SJSA1 (cell line): ENCODE data around the gene KRTAP6-2. TPM values are rescaled to one million over a fixed set of nuclear protein-coding genes. Genes with fewer than 3 reads are reported as not detected.

Experiments used
- DNase-seq, 2 experiments: peaks; one replicate each; pipeline ENCODE4 v3.0.0-alpha.2; 2015 to 2020; ENCODE audit warnings: low spot score in 2 of 2, low read depth in 1 of 2
- H3K27ac ChIP-seq: fragments of 250-450 bp; sonication (Bioruptor Pico); 2 replicates; pipeline ENCODE4 v1.5.1; 2020; ENCODE audit warnings: mild to moderate bottlenecking, moderate library complexity
- H3K27me3 ChIP-seq: fragments of 250-450 bp; sonication (Bioruptor Pico); replicated peaks from 2 replicates; pipeline ENCODE4 v1.5.1; 2020; ENCODE audit warnings: mild to moderate bottlenecking, moderate library complexity
- H3K36me3 ChIP-seq: fragments of 250-450 bp; sonication (Bioruptor Pico); 2 replicates; pipeline ENCODE4 v1.5.1; 2020; ENCODE audit warnings: mild to moderate bottlenecking
- H3K4me1 ChIP-seq: fragments of 250-450 bp; sonication (Bioruptor Pico); replicated peaks from 2 replicates; pipeline ENCODE4 v1.6.1; 2021; ENCODE audit warnings: mild to moderate bottlenecking
- H3K4me3 ChIP-seq: fragments of 250-450 bp; sonication (Bioruptor Pico); 2 replicates; pipeline ENCODE4 v1.5.1; 2020; ENCODE audit warnings: mild to moderate bottlenecking
- H3K9me3 ChIP-seq: fragments of 250-450 bp; sonication (Bioruptor Pico); replicated peaks from 2 replicates; pipeline ENCODE4 v1.5.1; 2020; ENCODE audit warnings: mild to moderate bottlenecking
- total RNA-seq: library from RNA; depleted of rRNA; stranded (reverse); fragments of >200 nt; shearing (Covaris generic); gene quantifications from 2 replicates; pipeline ENCODE4 v1.2.3, GENCODE V29; 2014; rRNA removed

The KRTAP6-2 gene, protein sequence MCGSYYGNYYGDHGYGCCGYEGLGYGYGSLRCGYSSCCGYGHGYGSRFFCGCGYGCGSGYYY
- total RNA-seq: not detected in 2 replicates

DNA sequence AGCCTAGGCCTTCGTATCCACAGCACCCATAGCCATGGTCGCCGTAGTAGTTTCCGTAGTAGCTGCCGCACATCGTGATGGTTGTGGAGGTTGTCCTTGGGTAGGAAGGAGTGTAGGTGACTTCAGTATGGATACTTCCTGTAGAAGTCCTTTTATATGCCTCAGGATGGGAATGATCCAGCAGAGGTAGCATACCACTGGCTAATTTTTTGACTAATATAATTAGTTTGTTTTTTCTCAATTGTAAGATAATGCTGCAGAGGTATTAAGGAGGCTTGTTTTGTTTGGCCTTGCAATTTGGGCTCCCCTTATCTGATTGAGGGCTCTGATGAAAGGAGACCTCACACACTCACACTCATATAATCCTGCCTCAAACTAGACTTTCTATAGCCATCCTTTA lies at the start of gene KRTAP6-2:
KRTAP6-2 (minus strand) TSS at position 101 of the 400 bp plus-strand sequence; CDS start at position 73, 28 bp downstream.
- no peaks in the 10 kb centered on the region for H3K9me3 ChIP-seq
- DNase-seq: no peak
- no peak within 1 kb of the TSS for H3K27ac ChIP-seq
- no peak within 1 kb of the TSS for H3K4me3 ChIP-seq
- H3K36me3 ChIP-seq: no peaks in the 10 kb centered on the region
- H3K4me1 ChIP-seq: no peaks in the 10 kb centered on the region
- H3K27me3 ChIP-seq: no peaks in the 10 kb centered on the region

DNA sequence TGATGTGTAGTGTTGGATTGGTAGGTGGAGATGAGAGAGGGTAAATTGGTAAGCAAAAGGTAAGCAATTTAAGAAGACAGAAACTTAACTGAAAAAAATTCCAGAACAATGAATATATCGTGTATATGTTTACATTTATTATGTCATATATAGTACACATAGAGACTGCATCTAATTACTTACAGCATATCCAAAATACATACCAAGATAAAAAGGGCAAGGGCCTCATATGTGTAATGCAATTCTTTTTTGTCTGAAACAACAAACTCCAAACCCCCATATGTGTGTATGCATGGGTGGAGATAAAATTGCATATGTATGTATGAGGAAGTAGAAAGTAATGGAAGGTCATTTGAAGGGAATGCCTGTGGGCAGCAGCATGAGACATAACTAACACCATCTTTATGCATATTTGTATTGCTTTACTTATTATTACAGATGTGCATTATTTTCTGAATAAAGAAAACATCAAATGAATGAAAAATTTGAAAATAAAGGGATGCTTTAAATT lies 48.3 kb upstream of the KRTAP6-2 start:
- no peak overlapping the region for H3K4me3 ChIP-seq
- 0 out of 2 replicates have a peak, but pooled peaks cover 9% of the 10 kb centered on the region for H3K4me1 ChIP-seq
- DNase-seq: no peak
- H3K9me3 ChIP-seq: no peaks in the 10 kb centered on the region
- no peak overlapping the region for H3K27ac ChIP-seq
- H3K27me3 ChIP-seq: no peaks in the 10 kb centered on the region
- H3K36me3 ChIP-seq: no peaks in the 10 kb centered on the region

- Histone ChIP-seq H3K27me3 (no peaks in the 10 kb centered on the region), H3K4me1 (0 out of 2 replicates have a peak, but pooled peaks cover under 1% of the 10 kb centered on the region), H3K27ac (no peak within 1 kb of the TSS), H3K36me3 (no peaks in the 10 kb centered on the region), H3K4me3 (no peak within 1 kb of the TSS), H3K9me3 (no peaks in the 10 kb centered on the region)
- DNase-seq: no peak
Observed at GRCh38 chr21:30642564-30642963, 43.9 kb upstream of the KRTAP6-2 start, which contains the start of gene KRTAP20-3. Gene KRTAP20-3 (plus strand): TSS chr21:30642864.

- Histone ChIP-seq H3K9me3 (no peaks in the 10 kb centered on the region), H3K27me3 (no peaks in the 10 kb centered on the region), H3K27ac (no peak overlapping the region), H3K4me1 (peaks cover 13% of the 10 kb centered on the region), H3K36me3 (no peaks in the 10 kb centered on the region), H3K4me3 (no peak overlapping the region)
- no peak for DNase-seq
Observed at GRCh38 chr21:30638686-30639085, 40.0 kb upstream of the KRTAP6-2 start.

GRCh38 chr21:30634906-30635305 lies 36.2 kb upstream of the KRTAP6-2 start, which contains the start of gene KRTAP20-2:
Gene KRTAP20-2 (plus strand): TSS chr21:30635206. CDS start chr21:30635264, 58 bp downstream.
- H3K4me3 ChIP-seq: no peak within 1 kb of the TSS
- 0 out of 2 replicates have a peak within 1 kb of the TSS, but pooled peaks have one; percentile 23 for H3K27ac ChIP-seq
- H3K4me1 ChIP-seq: peaks cover 13% of the 10 kb centered on the region
- H3K27me3 ChIP-seq: no peaks in the 10 kb centered on the region
- no peaks in the 10 kb centered on the region for H3K9me3 ChIP-seq
- DNase-seq: peak in 1 of 2 experiments; percentile 44
- no peaks in the 10 kb centered on the region for H3K36me3 ChIP-seq

DNA sequence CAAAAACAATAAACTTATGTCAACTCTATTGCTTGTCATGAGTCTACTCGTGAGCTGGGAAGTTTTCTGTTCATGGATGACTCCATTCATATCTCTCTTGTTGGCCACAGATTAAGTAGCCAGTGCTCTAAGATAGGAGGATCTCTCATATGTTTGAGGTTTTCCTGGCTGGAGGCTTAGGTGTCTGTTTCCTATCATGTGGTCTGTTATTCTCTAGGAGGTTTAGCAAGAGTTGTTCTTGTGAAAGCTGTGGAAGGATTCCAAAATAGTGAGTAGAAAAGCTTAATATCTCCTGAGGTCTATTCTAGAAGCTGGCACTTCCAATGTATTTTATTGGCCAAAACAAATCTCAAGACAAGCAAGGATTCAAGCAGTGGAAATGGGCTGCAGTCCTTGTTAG lies 30.5 kb upstream of the KRTAP6-2 start:
- no peak overlapping the region for H3K27ac ChIP-seq
- no peak overlapping the region for H3K4me3 ChIP-seq
- H3K36me3 ChIP-seq: no peaks in the 10 kb centered on the region
- no peak for DNase-seq
- H3K9me3 ChIP-seq: no peaks in the 10 kb centered on the region
- H3K27me3 ChIP-seq: no peaks in the 10 kb centered on the region
- no peaks in the 10 kb centered on the region for H3K4me1 ChIP-seq

DNA sequence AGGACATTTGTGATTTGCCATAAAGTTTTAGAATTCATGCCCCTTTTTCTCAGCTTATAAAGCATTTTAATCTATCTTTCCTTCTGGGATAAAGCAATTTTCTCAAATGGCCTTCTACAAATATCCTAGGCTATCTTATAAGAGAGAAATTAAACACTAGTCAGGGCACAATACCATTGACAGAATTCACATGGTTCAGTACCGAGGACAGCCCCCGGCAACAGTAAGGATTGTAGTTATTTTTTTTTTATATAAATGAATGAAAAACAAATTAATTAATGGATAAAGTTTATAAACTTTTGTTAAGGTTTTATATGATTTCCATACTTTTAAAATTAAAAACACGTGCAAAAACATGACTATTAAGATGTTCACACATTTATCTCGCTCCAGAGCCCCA lies 29.4 kb upstream of the KRTAP6-2 start:
- Histone ChIP-seq H3K4me3 (no peak overlapping the region), H3K9me3 (no peaks in the 10 kb centered on the region), H3K27ac (no peak overlapping the region), H3K36me3 (no peaks in the 10 kb centered on the region), H3K27me3 (no peaks in the 10 kb centered on the region), H3K4me1 (no peaks in the 10 kb centered on the region)
- no peak for DNase-seq

- no peak for DNase-seq
- Histone ChIP-seq H3K27ac (no peak overlapping the region), H3K4me1 (peaks cover 10% of the 10 kb centered on the region), H3K36me3 (no peaks in the 10 kb centered on the region), H3K9me3 (no peaks in the 10 kb centered on the region), H3K27me3 (no peaks in the 10 kb centered on the region), H3K4me3 (no peak overlapping the region)
Observed at GRCh38 chr21:30625449-30626165, 26.9 kb upstream of the KRTAP6-2 start.

DNA sequence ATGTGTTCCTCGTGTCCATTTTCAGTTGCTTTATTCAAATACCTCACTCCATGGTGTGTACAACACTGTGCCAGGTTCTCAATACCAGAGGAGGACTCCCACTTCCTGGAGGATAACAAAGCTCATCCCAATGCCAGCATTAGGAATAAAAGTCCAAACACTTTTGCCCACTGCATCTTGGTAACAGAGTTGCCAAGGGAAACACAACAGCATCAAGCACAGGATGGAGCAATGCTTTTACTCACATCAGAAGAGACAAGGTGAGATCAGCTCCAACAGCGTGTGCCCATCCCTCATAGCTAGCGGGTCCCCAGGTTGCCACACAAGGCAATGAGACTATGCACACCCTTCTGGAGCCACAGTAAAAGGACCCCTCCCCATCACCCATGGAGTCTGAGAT lies 24.7 kb upstream of the KRTAP6-2 start:
- Histone ChIP-seq H3K27me3 (no peaks in the 10 kb centered on the region), H3K36me3 (no peaks in the 10 kb centered on the region), H3K4me3 (no peak overlapping the region), H3K27ac (no peak overlapping the region), H3K9me3 (no peaks in the 10 kb centered on the region), H3K4me1 (peaks cover 18% of the 10 kb centered on the region)
- no peak for DNase-seq

GRCh38 chr21:30620522-30620921 lies 21.8 kb upstream of the KRTAP6-2 start, which contains the start of gene KRTAP20-4:
Gene KRTAP20-4 (plus strand): TSS chr21:30620627.
- peak within 1 kb of the TSS; percentile 64 for H3K27ac ChIP-seq
- H3K36me3 ChIP-seq: no peaks in the 10 kb centered on the region
- H3K27me3 ChIP-seq: no peaks in the 10 kb centered on the region
- peaks cover 18% of the 10 kb centered on the region for H3K4me1 ChIP-seq
- H3K4me3 ChIP-seq: no peak within 1 kb of the TSS
- H3K9me3 ChIP-seq: no peaks in the 10 kb centered on the region
- no peak for DNase-seq

GRCh38 chr21:30620080-30620479 lies 21.4 kb upstream of the KRTAP6-2 start:
- no peaks in the 10 kb centered on the region for H3K9me3 ChIP-seq
- no peak for DNase-seq
- no peak overlapping the region for H3K4me3 ChIP-seq
- peak overlapping the region; percentile 3; the same call in 1 of the 2 replicates for H3K27ac ChIP-seq
- no peaks in the 10 kb centered on the region for H3K27me3 ChIP-seq
- H3K4me1 ChIP-seq: peaks cover 18% of the 10 kb centered on the region
- no peaks in the 10 kb centered on the region for H3K36me3 ChIP-seq

DNA sequence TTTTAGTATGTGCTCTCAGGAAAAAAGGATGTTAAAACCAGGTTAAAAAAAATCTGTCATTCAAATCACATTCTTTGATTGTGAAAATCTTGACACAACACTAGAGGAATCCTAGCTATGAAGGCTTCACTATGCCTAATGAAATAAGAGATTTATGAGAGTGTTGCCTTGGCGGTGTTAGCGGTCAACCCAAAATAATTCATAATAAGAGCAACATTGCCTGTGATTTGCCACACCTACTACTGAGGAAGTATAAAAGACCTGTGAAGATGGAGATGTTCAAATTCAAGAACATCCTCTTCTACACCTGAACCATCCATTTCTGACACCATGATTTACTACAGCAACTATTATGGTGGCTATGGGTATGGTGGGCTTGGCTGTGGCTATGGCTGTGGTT lies 17.4 kb upstream of the KRTAP6-2 start, which contains the start of gene KRTAP20-1:
KRTAP20-1 (plus strand) TSS at position 301 of the 400 bp plus-strand sequence; CDS start at position 331, 30 bp downstream.
- H3K27ac ChIP-seq: no peak within 1 kb of the TSS
- no peaks in the 10 kb centered on the region for H3K27me3 ChIP-seq
- H3K9me3 ChIP-seq: no peaks in the 10 kb centered on the region
- no peak within 1 kb of the TSS for H3K4me3 ChIP-seq
- H3K4me1 ChIP-seq: peaks cover 8% of the 10 kb centered on the region; the same call in 1 of the 2 replicates
- no peaks in the 10 kb centered on the region for H3K36me3 ChIP-seq
- DNase-seq: no peak

DNA sequence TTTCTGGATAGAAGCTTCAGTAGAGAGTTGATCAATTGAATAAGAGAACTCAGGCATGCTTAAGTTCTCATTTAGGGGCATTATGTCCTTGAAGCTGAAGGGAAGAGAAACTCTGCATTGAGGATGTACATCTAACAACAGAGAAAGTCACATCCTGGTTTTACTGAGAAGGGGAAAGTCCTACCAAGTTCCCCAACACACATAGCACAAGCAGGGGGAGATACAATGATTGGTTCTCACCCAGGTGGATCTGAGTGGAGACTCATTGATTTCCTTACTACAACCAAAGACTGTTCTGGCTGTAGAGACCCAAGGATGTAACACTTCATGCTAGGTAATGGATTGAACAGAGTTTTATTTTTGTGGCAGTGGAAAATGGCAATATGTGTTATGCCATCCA lies 16.5 kb upstream of the KRTAP6-2 start:
- no peak overlapping the region for H3K4me3 ChIP-seq
- no peaks in the 10 kb centered on the region for H3K36me3 ChIP-seq
- H3K27me3 ChIP-seq: no peaks in the 10 kb centered on the region
- DNase-seq: no peak
- H3K9me3 ChIP-seq: no peaks in the 10 kb centered on the region
- H3K4me1 ChIP-seq: peaks cover 4% of the 10 kb centered on the region; the same call in 1 of the 2 replicates
- no peak overlapping the region for H3K27ac ChIP-seq

DNA sequence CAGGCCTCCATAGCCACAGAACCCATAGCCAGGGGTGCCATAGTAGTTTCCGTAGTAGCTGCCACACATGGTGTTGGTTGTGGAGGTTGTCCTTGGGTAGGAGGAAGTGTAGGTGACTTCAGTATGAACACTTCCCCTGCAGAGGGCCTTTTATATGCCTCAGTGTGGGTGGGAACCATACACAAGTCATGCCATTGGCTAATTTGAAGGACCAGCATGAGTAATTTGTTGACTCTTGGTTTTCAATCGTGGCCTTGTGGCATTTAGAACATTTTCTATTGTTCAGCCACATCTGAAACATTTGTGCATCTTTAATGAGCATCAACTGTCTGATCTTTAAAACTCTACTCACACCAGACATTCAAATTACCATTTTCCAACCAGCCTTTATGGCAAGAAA lies 15.1 kb upstream of the KRTAP6-2 start, which contains the start of gene KRTAP6-1:
KRTAP6-1 (minus strand) TSS at position 95 of the 400 bp plus-strand sequence; CDS start at position 69, 26 bp downstream.
- Histone ChIP-seq H3K4me3 (no peak within 1 kb of the TSS), H3K36me3 (no peaks in the 10 kb centered on the region), H3K4me1 (no peaks in the 10 kb centered on the region), H3K27me3 (no peaks in the 10 kb centered on the region), H3K27ac (no peak within 1 kb of the TSS), H3K9me3 (no peaks in the 10 kb centered on the region)
- DNase-seq: no peak
